SU-DHL-6 (cell line): ENCODE data around the gene SCN8A.

ENCODE experiments used
- EZH2phosphoT487 ChIP-seq: fragments of 200-600 bp; sonication (generic), shearing (Covaris generic); conservative IDR thresholded peaks from 2 replicates; pipeline ENCODE4 v1.6.1; 2018; ENCODE audit warnings: mild to moderate bottlenecking, antibody characterized with exemption, low read length, moderate library complexity, mixed read lengths
- TF ChIP-seq, protein P1 (sequence below): fragments of 200-600 bp; sonication (generic); IDR thresholded peaks from one replicate; pipeline ENCODE4 v1.5.1; 2017; ENCODE audit warnings: antibody characterized with exemption, mild to moderate bottlenecking, low read length, moderate library complexity; ENCODE audit not compliant: insufficient read depth, poor library complexity, severe bottlenecking

DNA sequence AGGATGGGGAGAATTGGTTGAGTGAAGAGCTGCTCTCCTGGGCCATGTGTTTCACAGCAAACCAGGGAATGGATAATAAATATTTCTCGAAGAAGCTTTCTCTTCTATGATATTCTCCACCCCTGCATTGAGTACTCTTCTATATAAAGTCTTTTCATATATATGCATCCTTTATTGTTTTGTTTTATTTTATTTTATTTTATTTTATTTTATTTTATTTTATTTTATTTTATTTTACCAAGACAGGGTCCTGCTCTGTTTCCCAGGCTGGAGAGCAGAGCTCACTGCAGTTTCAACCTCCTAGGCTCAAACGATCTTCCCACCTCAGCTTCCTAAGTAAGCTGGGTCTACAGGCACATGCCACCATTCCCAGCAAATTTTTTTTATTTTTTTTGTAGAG, 85.8 kb downstream of the SCN8A start:
- TF ChIP-seq, protein P1, sequence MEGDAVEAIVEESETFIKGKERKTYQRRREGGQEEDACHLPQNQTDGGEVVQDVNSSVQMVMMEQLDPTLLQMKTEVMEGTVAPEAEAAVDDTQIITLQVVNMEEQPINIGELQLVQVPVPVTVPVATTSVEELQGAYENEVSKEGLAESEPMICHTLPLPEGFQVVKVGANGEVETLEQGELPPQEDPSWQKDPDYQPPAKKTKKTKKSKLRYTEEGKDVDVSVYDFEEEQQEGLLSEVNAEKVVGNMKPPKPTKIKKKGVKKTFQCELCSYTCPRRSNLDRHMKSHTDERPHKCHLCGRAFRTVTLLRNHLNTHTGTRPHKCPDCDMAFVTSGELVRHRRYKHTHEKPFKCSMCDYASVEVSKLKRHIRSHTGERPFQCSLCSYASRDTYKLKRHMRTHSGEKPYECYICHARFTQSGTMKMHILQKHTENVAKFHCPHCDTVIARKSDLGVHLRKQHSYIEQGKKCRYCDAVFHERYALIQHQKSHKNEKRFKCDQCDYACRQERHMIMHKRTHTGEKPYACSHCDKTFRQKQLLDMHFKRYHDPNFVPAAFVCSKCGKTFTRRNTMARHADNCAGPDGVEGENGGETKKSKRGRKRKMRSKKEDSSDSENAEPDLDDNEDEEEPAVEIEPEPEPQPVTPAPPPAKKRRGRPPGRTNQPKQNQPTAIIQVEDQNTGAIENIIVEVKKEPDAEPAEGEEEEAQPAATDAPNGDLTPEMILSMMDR: no peak
- TF ChIP-seq EZH2phosphoT487: no peak
